ENCODE measurements around the gene BARHL2. TPM values are rescaled to one million over a fixed set of nuclear protein-coding genes. Genes with fewer than 3 reads are reported as not detected.

Gene BARHL2
- total and polyA plus RNA-seq, 2 donors (not counting 3 experiments of a cell fraction or from before 2014, with no cell fraction given), result not detected

GRCh38 chr1:90724926-90725656, 8.0 kb upstream of the BARHL2 start:
- TF ChIP-seq MYC (IDR thresholded peaks at IDR 0.05; ENCODE audit: low read depth, low read length), result no peak
- no peak for TF ChIP-seq CTCF (IDR thresholded peaks at IDR 0.05; ENCODE audit: extremely low read depth in 1 of 2, insufficient read depth in 1 of 2, low read depth in 1 of 2, low read length in 2 of 2)
- no peak for TF ChIP-seq POLR2A (IDR thresholded peaks at IDR 0.05; ENCODE audit: low read depth, low read length)
- TF ChIP-seq GATA2 (IDR thresholded peaks at IDR 0.05; ENCODE audit: insufficient read depth, insufficient read length, low read depth, low read length), result no peak
- TF ChIP-seq EZH2 (IDR thresholded peaks at IDR 0.05; ENCODE audit: borderline replicate concordance, low read depth, low read length, severe bottlenecking), result no peak
- TF ChIP-seq MAX (IDR thresholded peaks at IDR 0.05; ENCODE audit: insufficient read depth, insufficient read length), result no peak
- TF ChIP-seq FOS (IDR thresholded peaks at IDR 0.05; ENCODE audit: borderline replicate concordance, insufficient read depth, low read length), result no peak
- no peak for TF ChIP-seq POLR2AphosphoS5 (IDR thresholded peaks at IDR 0.05; ENCODE audit: insufficient read depth, low read depth, low read length)
- no peak for TF ChIP-seq JUN (IDR thresholded peaks at IDR 0.05; ENCODE audit: borderline replicate concordance, insufficient read depth, insufficient read length, low read depth)
- no peak overlapping the region for H2AFZ ChIP-seq (ENCODE audit: low read depth, low read length)

More at GRCh38 chr1:90724926-90725656, 8.0 kb upstream of the BARHL2 start:
- H3K9me1 ChIP-seq (replicated peaks; ENCODE audit: control insufficient read depth, extremely low read depth, insufficient read depth, low read length), result no peaks in the 10 kb centered on the region
- no peaks in the 10 kb centered on the region for H4K20me1 ChIP-seq (replicated peaks; ENCODE audit: control insufficient read depth, extremely low read depth, insufficient read depth, low read length)
- H3K36me3 ChIP-seq (ENCODE audit: control insufficient read depth in 2 of 2, extremely low read depth in 1 of 2, insufficient read depth in 2 of 2, low read length in 2 of 2), result no peaks in the 10 kb centered on the region
- H3K27ac ChIP-seq (ENCODE audit: insufficient read depth, low read depth, low read length), result no peak overlapping the region
- intact Hi-C loops (cut with micrococcal nuclease), result loop anchor here (5.0 kb wide), 2 partner anchors 127 to 552 kb away; no protein-coding TSS in a partner anchor
- POLR2A ChIA-PET, result no interaction called here
- CTCF ChIA-PET, result interaction anchor here (0.9 to 2.6 kb wide), 4 partner anchors 9 to 440 kb away, joined by 3 to 12 read pairs (median 6); no protein-coding TSS in a partner anchor
- H3K4me1 ChIP-seq (ENCODE audit: control insufficient read depth, extremely low read depth, insufficient read depth, low read length), result peaks cover 2% of the 10 kb centered on the region
- DNase-seq (ENCODE audit: low read depth, low spot score) (no peak), FAIRE-seq (no peak)
- no peak overlapping the region for H3K4me3 ChIP-seq (replicated peaks in 1 of 3; ENCODE audit: insufficient read depth in 1 of 3, low read depth in 1 of 3, low read length in 3 of 3)
- no peak overlapping the region for H3K9ac ChIP-seq (replicated peaks; ENCODE audit: extremely low read depth, insufficient read depth, low read length)
- peaks cover 87 to 99% of the 10 kb centered on the region in 2 experiments for H3K27me3 ChIP-seq (ENCODE audit: control insufficient read depth in 2 of 2, insufficient read depth in 2 of 2, low read length in 2 of 2)
- no peak overlapping the region for H3K4me2 ChIP-seq (ENCODE audit: insufficient read depth, low read length)
- dilution Hi-C loops (cut with MboI; ENCODE audit: extremely low pct_ligation_motif_present, low sequenced_read_pairs), result no loop called here
- no TSS peak for BruUV-seq (replicated peaks)
- no peaks in the 10 kb centered on the region for H3K9me3 ChIP-seq (replicated peaks; ENCODE audit: control insufficient read depth, insufficient read depth, low read length)
- no peaks in the 10 kb centered on the region for H3K79me2 ChIP-seq (ENCODE audit: control insufficient read depth, insufficient read depth, low read length)

Data from endothelial cell of umbilical vein (primary cell).